NOMO-1 (cell line): ENCODE measurements around the gene HES5.

ENCODE experiments used
- DNase-seq, 2 experiments: peaks; one replicate each; lab custom pipeline; 2025; ENCODE audit not compliant: unreplicated experiment in 2 of 2; lab: John Stamatoyannopoulos, UW

Gene HES5

DNA sequence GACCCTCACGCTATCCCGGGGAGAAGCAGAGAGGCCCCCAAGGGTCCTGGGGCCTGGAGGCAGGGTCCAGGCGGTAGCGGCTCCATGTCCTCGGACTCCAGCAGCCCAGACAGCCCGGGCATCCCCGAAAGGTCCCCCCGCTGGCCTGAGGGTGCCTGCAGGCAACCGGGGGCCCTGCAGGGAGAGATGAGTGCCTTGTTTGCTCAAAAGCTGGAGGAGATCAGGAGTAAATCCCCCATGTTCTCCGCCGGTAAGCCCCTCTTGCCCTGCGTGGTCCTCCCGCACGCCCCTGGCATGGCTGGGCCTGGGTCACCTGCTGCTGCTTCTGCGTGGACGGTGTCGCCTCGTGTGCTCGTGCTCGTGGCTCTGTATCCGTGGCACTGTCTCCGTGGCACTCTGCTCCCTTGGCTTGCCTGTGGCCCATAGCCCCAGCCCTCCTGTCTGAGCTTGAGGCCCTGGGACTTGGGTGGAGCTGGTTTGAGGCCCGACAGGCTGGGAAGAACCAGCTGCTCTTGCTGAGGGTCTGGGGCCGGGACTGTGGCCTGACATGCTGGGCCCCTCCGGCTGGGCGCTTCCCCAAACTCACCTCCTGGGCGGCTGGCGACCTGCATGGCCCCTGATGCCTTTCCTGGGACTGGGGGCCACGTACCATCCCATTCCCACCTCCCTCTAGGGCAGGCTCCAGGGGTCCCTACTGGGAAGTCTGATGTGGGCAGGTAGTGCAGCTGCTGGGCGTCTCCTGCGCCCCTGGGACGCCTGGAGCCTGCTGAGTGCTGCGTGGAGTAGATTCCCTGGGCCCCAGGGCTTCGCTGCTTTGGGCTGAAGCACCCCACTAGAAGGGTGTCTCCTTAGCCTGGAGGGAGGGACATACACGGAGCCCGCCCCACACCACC, 27.2 kb downstream of the HES5 start:
- DNase-seq: no peak

- DNase-seq: no peak
These were observed 27.9 kb downstream of the HES5 start for GRCh38 chr1:2502210-2502609.

DNA sequence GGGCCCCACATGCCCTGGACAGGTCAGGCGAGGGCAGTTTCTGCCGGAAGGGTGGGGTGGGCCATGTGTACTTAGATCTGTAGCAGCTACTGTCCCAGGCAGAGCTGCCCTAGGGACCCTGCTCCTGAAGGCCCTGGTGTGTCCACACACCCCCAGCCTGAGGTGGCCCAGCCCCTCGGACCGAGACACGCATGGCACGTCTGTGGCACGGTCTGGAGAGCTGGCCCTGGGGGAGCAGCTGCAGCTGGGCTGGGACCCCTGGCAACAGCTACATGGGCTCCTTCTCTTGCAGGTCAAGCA, 28.3 kb downstream of the HES5 start:
- no peak for DNase-seq

DNA sequence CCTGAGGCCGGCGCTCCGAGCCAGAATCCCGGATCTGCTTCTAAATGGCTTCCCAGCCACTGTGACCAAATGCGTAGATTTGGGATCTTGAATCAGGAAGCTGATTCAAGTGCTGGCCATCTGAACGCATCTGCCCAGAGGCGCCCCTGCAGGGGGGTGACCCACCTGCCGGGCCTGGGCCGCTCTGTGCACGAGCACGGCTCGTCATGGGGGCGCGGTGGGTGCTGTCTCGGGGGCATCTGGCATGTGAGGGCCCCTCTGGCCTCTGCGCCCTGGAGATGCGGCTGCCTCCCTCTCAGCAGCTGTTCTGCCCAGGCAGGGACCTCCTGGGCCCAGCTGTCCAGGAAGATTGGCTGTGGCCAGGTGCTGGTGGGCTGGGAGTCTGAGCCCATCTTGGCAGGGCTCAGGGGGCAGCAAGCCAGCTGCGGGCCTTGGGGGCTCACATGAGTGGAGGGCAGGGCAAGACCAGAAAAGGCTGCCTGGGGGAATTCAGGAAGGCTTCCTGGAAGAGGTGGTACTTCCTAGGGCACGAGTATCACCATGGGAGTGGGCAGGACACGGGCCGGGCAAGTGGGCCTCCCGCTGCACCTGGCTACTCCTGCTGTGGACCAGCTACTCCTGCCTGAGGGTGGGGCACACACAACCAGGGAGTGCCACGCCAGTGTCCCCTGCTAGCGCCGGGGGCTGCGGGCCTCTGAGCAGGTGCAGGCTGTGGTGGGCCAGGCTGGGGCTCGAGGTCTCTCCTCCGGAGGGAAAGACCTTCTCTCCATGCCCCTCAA, 28.8 kb downstream of the HES5 start:
- no peak for DNase-seq

GRCh38 chr1:2499986-2500596, 30.0 kb downstream of the HES5 start:
- no peak for DNase-seq

DNA sequence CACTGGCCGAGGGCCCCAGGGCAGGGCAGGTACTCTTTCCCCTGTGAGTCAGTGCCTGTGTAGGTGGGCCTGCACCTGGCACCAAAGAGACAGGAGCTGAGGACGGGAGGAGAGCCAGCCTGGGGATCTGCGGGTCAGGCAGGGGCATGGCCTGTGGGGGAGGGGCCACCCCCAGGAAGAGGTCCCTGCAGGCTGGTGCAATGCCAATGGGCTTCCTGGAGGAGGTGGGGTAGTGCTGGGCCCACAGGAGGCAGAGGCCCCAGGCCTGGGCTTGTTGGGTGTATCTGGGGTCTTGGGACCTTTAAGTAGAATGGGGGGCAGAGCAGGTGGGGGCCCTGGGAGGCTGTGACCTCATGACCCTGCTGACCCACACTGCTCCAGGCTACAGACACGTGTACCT, 30.8 kb downstream of the HES5 start:
- no peak for DNase-seq

- DNase-seq: no peak
These were observed 31.4 kb downstream of the HES5 start for GRCh38 chr1:2498648-2499047.

DNA sequence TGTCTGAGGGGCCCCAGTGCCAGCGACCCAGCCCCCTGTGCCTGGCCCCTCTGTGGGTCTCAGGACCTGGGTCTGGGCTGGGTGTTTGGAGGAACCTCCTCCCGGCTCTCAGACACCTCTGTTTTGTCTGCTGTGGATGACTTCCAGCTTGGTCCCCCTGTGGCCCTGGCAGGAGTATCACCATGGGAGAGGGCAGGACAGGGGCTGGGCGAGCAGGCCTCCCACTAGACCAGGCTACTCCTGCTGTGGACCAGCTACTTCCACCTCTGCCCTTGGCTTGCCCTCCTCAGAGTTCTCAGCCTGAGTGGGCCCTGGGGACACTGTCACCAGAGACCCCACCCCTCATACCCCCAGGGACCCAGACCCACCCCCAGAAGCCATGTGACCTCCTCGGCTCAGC, 32.2 kb downstream of the HES5 start:
- DNase-seq: no peak

DNA sequence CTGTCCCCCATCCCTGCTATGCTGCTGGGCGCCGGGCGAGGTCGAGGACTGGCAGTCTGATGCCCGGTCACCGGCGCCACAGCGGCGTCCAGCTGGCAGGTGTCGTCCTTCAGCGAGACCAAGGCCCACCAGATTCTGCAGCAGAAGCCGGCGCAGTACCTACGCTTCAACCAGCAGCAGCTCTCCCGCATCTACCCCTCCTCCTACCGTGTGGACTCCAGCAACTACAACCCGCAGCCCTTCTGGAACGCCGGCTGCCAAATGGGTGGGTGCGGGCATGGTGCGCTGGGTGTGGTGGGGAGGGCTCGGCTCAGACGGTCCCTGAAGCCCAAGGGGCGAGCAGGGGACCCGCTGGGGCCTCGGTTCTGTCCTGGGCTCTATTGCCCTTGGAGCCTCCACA, 33.3 kb downstream of the HES5 start:
- no peak for DNase-seq

DNA sequence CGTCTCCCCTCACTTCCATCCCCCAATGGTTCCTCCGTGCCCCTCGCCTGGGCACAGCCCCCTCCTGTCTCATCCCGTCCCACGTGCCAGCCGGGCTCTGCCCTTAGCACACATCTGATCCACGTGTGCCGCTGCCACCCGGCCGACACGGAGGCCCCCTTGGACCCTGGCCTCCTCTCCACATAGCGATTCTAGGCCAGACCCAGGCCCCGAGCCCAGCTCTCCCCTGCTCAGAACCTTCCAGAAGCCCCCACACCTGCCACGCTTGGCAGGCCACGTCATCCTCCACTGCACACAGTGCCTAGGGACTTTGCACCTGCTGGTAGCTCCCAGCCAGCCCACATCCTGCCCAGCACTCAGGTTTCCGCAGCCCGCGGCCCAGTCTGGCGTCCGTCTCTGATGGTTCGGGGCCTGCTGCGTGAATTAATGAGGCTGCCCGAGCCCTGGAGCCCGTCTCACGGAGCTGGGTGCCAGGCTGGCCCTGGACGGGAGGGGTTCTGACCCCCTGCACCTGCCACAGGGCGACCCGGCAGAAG, 33.9 kb downstream of the HES5 start:
- no peak for DNase-seq

DNA sequence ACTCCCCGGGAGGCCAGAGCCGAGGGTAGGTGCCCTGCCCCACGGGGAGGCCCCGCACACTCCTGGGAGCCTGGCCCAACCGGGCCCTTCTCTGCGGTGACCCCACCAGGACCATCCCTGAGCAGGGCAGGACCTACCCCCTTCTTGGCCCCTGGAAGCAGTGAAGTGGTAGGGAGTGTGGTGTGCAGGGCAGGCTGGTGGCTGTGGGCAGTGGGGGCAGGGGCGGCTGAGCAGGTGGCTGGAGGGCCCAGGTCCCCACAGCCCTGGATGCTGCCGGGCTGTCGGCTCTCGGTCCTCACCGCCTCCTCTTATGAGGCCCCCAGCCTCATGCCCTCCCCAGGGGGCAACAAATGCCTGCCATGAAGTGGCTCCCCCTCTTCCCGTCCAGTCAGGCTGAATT, 34.5 kb downstream of the HES5 start:
- no peak for DNase-seq

DNA sequence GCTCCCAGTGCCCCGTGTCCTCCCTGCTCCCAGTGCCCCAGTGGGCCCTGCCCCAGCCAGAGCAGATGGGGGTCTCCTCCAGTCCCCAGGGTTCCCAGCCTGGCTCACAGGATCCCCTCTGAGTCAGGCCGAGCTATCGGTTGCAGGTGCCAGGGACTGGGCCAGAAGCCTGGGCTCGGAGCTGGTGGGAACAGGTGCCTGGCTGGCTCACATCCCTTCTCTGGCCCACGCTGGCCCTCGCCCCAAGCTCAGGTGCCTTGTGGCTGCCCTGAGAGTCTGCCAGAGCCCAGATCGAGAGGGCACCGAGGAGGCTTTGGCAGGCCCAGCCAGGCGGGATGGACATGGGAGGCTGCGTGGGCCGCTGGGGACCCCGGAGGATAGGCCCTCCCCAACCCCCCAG, 35.0 kb downstream of the HES5 start:
- DNase-seq: no peak

DNA sequence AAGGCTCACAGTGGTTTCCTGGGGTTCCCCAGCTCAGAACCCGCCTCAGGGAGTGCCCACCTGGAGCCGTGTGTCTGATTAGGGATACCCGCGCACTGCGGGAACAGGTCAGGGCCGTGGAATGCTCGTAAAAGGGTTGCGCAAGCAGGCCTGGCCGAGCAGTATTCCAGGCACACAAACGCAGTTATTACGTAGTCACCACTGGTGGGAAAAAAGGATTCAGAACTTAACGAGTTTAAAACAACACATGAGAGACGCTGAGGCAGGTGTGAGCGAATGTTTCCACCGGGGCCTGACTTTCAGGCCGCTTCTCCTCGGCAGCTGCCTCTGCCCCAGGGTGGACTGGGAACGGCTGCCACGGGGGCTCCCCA, 35.8 kb downstream of the HES5 start:
- no peak for DNase-seq

DNA sequence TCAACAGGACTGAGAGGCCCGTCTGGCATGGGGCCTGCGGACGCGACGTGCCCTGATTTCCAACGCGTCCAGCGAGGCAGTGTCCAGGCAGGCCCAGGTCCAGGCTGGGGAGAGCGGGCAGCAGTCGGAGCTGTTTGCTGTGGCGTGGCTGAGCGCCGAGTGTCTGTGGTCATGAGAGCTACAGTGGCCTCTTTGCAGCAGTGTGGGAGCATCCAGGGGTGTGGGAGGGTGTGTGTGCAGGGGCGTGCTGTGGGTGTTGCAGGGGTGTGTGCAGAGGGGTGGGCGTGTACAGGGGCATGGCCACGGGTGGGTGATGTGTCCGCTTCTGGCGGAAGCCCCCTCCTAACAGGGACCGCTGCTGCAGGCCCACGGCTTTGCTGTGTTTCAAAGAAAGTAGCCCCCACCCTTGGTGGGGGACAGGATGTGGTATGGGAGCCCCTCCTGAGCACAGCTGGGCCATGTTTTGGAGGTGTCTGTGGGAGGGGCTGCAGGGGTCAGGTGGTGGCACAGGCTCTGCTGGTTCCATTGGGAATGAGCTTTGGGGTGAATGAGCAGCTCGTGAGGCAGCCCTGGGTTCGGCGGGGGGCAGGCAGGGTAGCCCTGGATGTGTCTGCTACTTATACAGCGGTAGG, 36.3 kb downstream of the HES5 start:
- no peak for DNase-seq

GRCh38 chr1:2493218-2493617, 36.8 kb downstream of the HES5 start:
- DNase-seq: no peak

DNA sequence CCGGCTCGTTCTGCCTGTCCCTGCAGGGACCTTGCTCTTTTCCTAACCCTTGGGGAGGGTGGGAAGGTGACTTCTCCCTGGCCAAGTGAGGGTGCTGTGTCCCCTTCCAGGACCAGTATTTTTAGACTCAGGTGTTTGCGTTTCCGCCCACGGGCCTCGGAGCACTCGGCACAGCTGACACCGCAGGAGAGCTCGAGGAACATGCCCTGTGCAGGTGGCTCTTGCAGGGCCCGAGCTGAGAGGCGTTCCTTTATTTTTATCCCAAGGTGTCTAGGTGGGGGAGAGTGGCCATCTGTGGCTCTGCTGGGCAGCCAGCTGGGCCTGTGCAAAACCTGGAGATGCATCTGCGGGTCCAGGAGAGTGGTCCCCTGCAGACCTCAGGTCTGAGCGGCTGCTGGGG, 38.0 kb downstream of the HES5 start:
- no peak for DNase-seq

DNA sequence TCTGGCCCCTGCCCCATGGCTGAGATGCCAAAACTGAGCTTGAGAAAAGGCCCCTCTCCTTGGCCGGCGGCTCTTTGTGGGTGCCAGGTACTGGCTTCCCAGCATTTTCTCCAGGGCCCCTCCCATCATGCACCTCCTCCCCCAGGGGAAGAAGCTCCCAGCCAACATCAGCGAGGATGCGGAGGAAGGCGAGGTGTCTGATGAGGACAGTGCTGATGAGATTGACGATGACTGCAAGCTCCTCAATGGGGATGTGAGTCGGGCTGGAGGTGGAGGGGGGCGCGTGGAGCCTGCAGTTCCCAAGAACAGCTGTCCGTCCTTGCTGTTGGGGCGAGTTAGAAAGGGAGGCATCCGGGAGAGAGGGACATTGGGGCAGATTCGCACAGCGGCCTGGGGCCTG, 40.4 kb downstream of the HES5 start:
- DNase-seq: no peak

DNA sequence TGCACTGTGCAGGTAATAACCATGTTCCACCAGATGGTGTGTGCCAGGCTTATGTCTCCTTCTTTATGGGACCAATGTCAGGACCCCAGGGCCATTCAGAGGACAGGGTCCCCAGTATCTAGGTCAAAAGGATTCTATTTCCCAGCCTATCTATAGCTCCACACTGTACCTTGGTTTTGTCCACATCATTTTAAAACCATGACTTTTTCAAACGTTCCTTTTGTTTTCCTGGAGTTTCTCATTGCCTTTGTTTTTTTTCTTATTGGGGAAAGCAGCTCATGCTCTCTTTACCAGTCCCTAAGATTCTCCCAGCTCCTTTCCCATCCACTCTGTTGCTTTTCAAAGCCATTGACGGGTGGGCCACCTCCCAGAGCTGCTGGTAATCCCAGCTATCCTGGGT, 41.4 kb downstream of the HES5 start:
- DNase-seq: no peak

DNA sequence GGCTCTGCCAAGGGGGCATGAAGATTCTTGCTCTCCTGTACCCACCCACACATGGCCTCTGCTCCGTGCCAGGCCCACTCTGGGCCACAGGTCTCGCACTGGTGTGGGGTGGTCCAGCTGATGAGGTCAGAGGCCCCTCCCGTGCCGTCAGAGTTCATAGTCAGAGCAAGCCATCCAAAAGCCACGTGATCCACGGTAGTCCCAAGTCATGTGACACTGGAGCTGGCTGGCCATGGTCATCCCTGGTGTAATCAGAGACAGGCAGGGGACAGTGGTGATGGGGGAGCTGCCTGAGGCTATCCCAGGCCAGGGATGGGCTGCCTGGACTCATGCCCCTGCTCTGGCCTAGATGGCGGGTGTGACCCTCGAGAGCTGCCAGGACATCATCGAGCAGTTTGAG, 43.5 kb downstream of the HES5 start:
- DNase-seq: no peak

DNA sequence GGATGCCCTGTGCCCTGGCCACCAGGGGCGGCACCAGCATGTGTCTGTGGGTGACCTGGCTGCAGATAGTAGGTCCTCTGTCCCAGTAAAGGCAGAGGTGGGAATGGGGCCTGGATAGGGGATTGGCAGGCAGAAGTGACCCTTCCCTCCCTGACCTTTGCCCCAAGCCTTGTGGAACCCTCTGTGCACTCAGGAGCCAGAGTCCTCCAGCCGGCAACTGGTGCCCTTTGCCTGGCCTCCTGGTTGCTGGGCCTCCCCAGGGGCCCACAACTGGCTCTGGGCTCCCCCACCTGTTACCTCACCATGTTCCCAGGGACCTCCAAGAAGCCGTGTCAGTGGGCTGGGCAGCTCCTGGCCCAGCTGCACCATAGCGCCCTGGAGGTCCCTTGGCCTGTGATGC, 44.0 kb downstream of the HES5 start:
- DNase-seq: no peak

- no peak for DNase-seq
These were observed 46.1 kb downstream of the HES5 start for GRCh38 chr1:2483970-2484369.
